Measurements from ENCODE around the gene IGSF9B. TPM values are rescaled to one million over a fixed set of nuclear protein-coding genes. Genes with fewer than 3 reads are reported as not detected.
A peak's percentile ranks its signal among the peaks of the same experiment; 100 is the strongest.

The IGSF9B gene
- total RNA-seq, 4 donors from 2014 or later, result 6.6 to 15.0 (median 9.5) TPM

DNA sequence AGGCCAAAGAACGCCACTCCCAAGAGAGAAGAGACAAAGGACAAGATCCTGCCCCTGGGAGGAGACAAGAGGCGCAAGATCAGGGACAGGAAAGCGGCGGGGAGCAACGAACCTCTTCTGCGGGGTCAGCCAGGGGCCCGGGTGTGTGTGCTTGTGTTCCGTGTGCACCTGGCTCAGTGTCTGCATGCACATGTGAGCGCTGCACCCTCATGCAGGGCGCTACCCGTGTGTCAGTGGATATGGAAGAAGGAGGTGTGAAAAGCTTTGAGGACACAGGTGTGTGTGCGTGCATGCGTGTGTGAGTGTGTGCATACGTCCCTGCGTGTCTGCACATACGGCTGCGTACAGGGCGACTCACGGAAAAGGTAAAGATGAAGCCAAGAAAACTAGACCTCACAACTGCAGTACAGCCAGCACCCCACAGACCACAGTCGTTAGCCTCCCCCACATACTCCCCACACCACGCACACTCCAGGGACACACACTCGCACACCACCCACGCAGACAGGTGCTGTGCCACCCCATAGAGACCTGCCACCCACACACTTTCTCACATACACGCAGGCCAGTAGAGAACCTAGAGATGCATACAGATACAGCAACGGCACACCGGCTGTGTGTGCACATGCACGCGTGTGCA is 11.0 kb upstream of the IGSF9B start:
- peak overlapping the region; percentile 25 for H3K4me3 ChIP-seq
- 67% methylated on average over 24 of the region's 28 CpGs for WGBS

DNA sequence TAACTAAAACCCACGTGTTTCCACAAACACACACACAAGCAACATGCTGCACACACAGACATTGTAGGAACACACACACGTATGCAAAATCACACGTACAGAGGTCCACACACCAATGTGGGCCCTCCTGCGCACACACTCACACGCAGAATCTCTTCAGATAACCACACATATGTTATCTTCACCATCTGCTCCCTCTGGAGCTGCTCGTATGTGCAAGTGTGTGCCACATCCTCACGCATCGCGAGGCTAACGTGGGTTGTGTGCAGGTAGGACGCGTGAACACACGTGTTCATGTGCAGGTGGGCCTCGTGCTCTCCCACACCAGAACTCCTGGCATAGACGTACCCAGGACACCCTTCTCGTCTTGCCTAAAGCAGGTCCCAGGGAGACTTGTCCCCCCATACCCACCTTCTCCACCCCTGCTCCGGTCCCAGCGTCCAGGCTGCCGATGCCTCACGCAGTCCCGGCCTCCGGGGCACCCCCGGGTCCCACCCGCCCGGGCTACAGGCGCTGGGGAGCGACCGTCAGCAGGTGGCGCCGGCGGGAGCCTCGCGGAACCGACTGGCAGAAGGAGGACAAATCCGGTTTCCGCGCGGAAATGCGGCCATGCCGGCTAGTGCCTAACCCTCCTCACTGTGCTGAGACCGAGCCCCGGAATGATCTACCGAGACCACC is 10.3 kb upstream of the IGSF9B start:
- no peaks in the 10 kb centered on the region for H3K36me3 ChIP-seq
- WGBS, result 55% methylated on average over 25 of the region's 43 CpGs
- H3K4me3 ChIP-seq, result peak overlapping the region; percentile 25
- no peaks in the 10 kb centered on the region for H3K4me1 ChIP-seq
- peaks cover 33% of the 10 kb centered on the region for H3K27me3 ChIP-seq
- TF ChIP-seq CTCF (IDR thresholded peaks at IDR 0.05) (peak in 1 of 2 donors; percentile 40), EP300 (IDR thresholded peaks at IDR 0.05) (no peak)
- DNase-seq (ENCODE audit: low spot score in 2 of 2), result no peak
- no peak overlapping the region for H3K27ac ChIP-seq
- H3K9me3 ChIP-seq, result no peaks in the 10 kb centered on the region

More for the DNA sequence above, 11.0 kb upstream of the IGSF9B start:
- H3K9me3 ChIP-seq, result no peaks in the 10 kb centered on the region
- H3K27me3 ChIP-seq, result peaks cover 33% of the 10 kb centered on the region
- no peaks in the 10 kb centered on the region for H3K36me3 ChIP-seq
- DNase-seq (ENCODE audit: low spot score in 2 of 2), result no peak
- no peaks in the 10 kb centered on the region for H3K4me1 ChIP-seq
- no peak overlapping the region for H3K27ac ChIP-seq
- TF ChIP-seq POLR2A (IDR thresholded peaks at IDR 0.05), result no peak

DNA sequence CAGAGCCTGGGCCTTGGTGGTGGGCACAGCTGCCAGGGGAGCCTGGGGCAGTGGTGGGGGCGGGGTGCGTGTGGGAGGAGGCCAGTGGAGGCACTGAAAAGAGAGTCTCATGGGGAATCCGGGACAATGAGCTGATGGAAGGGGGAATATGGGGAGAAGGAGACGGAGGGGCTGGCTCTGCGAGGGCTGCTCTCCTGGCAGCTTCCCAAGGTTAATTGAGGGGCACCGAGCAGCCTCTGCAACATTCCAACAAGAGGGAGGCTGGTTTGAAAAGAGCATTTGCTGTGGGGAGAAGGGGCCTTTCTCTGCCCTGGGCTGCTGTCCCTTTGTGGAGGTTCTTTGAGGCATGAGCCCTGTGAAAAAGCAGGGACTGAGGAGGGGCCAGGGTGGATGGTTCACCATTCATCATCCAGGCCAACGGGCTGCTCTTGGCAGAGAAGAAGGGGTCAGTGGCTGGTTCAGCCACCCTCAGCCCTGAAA is 9.4 kb upstream of the IGSF9B start:
- no peaks in the 10 kb centered on the region for H3K36me3 ChIP-seq
- peak in 1 of 2 donors; percentile 49 for DNase-seq (ENCODE audit: low spot score in 2 of 2)
- TF ChIP-seq POLR2AphosphoS5 (IDR thresholded peaks at IDR 0.05), result no peak
- no peak for TF ChIP-seq CTCF (IDR thresholded peaks at IDR 0.05)
- no peak for TF ChIP-seq EP300 (IDR thresholded peaks at IDR 0.05)
- H3K4me3 ChIP-seq, result no peak overlapping the region
- no peaks in the 10 kb centered on the region for H3K9me3 ChIP-seq
- peaks cover 31% of the 10 kb centered on the region for H3K27me3 ChIP-seq
- no peak overlapping the region for H3K27ac ChIP-seq
- 68% methylated on average over 7 of the region's 7 CpGs for WGBS
- H3K4me1 ChIP-seq, result no peaks in the 10 kb centered on the region

DNA sequence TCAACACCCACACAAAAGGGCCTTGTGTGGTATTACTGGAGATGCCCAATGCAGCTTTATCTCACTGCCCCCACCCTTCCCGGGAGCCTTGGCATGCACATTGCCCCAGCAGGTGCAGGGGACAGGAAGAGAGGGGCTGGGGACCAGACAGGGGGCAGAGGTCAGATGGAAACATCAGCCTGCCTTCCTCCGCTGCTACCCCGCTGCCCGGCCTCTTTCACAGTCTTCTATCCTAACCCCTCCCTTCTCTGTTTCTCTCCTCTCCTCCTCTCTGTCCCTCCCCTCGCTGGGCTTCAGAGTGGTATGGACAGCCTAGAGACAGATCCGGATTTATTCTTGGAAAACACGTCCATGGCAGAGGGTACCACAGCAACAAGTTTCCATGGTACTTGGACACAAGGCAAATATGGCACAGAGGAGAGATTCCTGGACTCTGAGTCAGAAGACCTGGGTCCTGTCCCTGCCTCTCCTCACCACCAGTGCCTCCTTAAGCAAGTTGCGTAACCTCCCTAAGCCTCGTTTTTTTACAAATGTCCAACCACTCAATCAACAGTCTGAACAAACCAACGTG is 8.3 kb upstream of the IGSF9B start:
- Histone ChIP-seq H3K27ac (no peak overlapping the region), H3K36me3 (no peaks in the 10 kb centered on the region), H3K4me1 (no peaks in the 10 kb centered on the region), H3K27me3 (peaks cover 31% of the 10 kb centered on the region), H3K9me3 (no peaks in the 10 kb centered on the region), H3K4me3 (no peak overlapping the region)
- 57% methylated on average over 10 of the region's 10 CpGs for WGBS
- DNase-seq (ENCODE audit: low spot score in 2 of 2), result no peak
- TF ChIP-seq POLR2AphosphoS5 (IDR thresholded peaks at IDR 0.05) (no peak), POLR2A (IDR thresholded peaks at IDR 0.05) (no peak), EP300 (IDR thresholded peaks at IDR 0.05) (no peak), CTCF (IDR thresholded peaks at IDR 0.05) (no peak)

- no peak for DNase-seq (ENCODE audit: low spot score in 2 of 2)
- H3K27me3 ChIP-seq, result peaks cover 26% of the 10 kb centered on the region
- H3K27ac ChIP-seq, result no peak overlapping the region
- H3K4me3 ChIP-seq, result no peak overlapping the region
- no peaks in the 10 kb centered on the region for H3K9me3 ChIP-seq
- H3K4me1 ChIP-seq, result no peaks in the 10 kb centered on the region
- no peaks in the 10 kb centered on the region for H3K36me3 ChIP-seq
- no peak for TF ChIP-seq EP300 (IDR thresholded peaks at IDR 0.05)
- TF ChIP-seq CTCF (IDR thresholded peaks at IDR 0.05), result no peak
- no peak for TF ChIP-seq POLR2A (IDR thresholded peaks at IDR 0.05)
- no peak for TF ChIP-seq POLR2AphosphoS5 (IDR thresholded peaks at IDR 0.05)
- WGBS, result 86% methylated on average over 7 of the region's 7 CpGs
Observed at GRCh38 chr11:133964356-133964755, 7.6 kb upstream of the IGSF9B start.

Measured in suprapubic skin (tissue), 4 donors.